ENCODE results near the gene HS3ST4.

The HS3ST4 gene

GRCh38 chr16:25897702-25898101, 205.9 kb downstream of the HS3ST4 start:
- no peak for DNase-seq

GRCh38 chr16:25905810-25906209, 214.1 kb downstream of the HS3ST4 start:
- no peak for DNase-seq

GRCh38 chr16:25910971-25911370, 219.2 kb downstream of the HS3ST4 start:
- DNase-seq: no peak

GRCh38 chr16:25912321-25912720, 220.6 kb downstream of the HS3ST4 start:
- DNase-seq: no peak

GRCh38 chr16:25914357-25914962, 222.7 kb downstream of the HS3ST4 start:
- DNase-seq: no peak

GRCh38 chr16:25916037-25916436, 224.3 kb downstream of the HS3ST4 start:
- DNase-seq: no peak

- DNase-seq: no peak
These were observed 230.7 kb downstream of the HS3ST4 start for GRCh38 chr16:25922438-25922837.

- no peak for DNase-seq
These were observed 233.7 kb downstream of the HS3ST4 start for GRCh38 chr16:25925421-25925820.

- DNase-seq: no peak
These were observed 239.8 kb downstream of the HS3ST4 start for GRCh38 chr16:25931473-25932035.

GRCh38 chr16:25941800-25942499, 250.2 kb downstream of the HS3ST4 start:
- no peak for DNase-seq

- no peak for DNase-seq
These were observed 259.0 kb downstream of the HS3ST4 start for GRCh38 chr16:25950586-25951281.

- no peak for DNase-seq
These were observed 260.2 kb downstream of the HS3ST4 start for GRCh38 chr16:25951999-25952398.

- DNase-seq: no peak
These were observed 261.2 kb downstream of the HS3ST4 start for GRCh38 chr16:25952983-25953382.

- DNase-seq: no peak
These were observed 265.9 kb downstream of the HS3ST4 start for GRCh38 chr16:25957707-25958106.

GRCh38 chr16:25959221-25959620, 267.5 kb downstream of the HS3ST4 start:
- no peak for DNase-seq

- no peak for DNase-seq
These were observed 274.7 kb downstream of the HS3ST4 start for GRCh38 chr16:25966172-25967097.

- no peak for DNase-seq
These were observed 285.4 kb downstream of the HS3ST4 start for GRCh38 chr16:25977121-25977520.

GRCh38 chr16:25978218-25978617, 286.5 kb downstream of the HS3ST4 start:
- no peak for DNase-seq

GRCh38 chr16:25988084-25988483, 296.3 kb downstream of the HS3ST4 start:
- no peak for DNase-seq

- DNase-seq: no peak
These were observed 297.1 kb downstream of the HS3ST4 start for GRCh38 chr16:25988882-25989281.

- no peak for DNase-seq
These were observed 304.3 kb downstream of the HS3ST4 start for GRCh38 chr16:25996052-25996451.

GRCh38 chr16:26005336-26005735, 313.6 kb downstream of the HS3ST4 start:
- DNase-seq: no peak

- DNase-seq: no peak
These were observed 320.6 kb downstream of the HS3ST4 start for GRCh38 chr16:26012376-26012775.

All from NCI-H1694 (cell line).